ENCODE results near the gene STARD10.
A peak's percentile ranks its signal among the peaks of the same experiment; 100 is the strongest.

Gene STARD10

DNA sequence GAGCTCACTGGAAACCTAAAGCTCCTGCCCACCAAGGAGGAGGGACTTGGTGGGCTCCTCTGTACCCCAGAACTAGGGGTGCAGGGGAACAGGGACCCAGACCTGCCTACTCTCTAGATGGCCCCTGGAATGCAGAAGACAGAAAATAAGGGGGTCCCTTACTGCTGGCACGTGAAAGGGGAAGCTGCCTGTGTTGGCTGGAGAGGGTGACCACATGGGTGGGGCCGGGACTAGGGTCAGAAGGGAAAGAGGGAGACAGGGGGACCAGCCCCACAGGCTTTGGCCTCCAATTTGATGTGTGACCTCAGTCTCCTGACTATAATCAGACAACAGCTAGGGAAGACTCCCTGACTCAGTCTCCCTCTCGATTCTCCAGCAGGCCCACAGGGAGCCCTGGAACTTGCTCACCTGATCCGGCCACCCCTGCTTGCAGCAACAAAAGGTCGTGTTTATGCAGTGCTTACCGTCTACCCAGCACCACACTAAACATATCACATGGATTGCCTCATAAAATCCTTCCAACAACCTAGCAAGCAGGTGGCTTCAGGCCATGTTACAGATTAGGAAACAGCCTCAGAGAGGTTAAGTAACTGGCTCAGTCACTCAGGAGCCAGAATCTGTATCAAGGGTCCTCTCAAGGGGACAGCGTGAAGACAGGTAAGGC, 51.9 kb downstream of the STARD10 start:
- no peak for DNase-seq

- peak; percentile 65 to 89 for DNase-seq
These were observed 52.4 kb downstream of the STARD10 start for GRCh38 chr11:72741429-72741833.

DNA sequence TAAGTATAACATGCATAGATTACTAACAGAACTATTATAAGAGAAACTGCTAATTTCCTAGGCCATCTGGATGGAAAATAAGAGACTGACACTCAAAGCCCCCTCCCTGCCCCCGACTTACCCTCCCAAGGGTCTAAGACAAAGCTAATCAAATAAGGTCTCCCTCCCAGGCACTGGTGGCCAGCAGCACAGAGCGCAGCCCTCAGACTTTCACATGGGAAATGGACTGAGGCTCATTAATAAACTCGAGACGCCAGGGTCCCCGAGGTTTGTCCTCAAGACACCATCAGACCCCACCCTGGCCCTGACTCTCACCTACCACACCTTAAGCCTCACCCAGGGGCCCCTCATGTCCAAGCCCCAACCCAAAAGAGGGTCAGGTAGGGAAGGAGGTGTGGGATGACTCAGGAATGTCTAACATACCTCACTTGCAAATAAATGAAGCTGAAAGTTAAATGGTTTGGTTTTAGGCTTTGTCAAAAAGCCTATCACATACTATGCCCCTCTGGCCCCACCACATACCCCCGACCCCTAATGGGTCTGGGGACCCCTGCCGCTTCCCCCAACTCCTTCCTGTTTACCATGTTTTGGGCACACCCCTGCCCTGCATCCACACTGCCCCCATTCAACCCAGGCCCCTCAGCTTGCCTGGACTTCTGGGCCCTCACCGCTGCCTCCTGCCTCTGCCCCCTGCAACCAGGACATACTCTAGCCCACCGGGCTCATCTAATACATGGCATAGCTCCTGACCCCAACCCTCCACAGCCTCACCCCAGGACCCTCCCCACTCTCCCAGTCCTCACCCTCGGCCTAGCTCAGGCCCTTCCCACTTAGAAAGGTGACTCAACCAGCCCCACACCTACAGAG, 53.1 kb downstream of the STARD10 start:
- DNase-seq, result no peak

DNA sequence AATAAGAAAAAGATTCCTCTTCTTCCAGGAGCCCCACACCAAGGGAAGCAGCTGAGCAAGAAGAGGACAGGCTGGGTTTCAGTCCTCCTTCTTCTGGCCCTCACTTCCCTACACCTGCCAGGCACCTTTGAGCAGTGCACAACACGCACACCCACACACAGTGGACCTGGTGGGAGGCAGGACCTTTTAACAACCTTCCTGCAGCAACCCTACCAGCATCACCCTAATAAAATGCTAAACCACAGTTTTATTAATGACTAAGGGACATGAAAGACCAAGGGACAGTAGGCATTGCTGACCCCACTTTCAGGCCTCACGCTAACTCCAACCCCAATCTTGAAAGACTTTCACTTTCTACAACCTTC, 53.8 kb downstream of the STARD10 start:
- no peak for DNase-seq

DNA sequence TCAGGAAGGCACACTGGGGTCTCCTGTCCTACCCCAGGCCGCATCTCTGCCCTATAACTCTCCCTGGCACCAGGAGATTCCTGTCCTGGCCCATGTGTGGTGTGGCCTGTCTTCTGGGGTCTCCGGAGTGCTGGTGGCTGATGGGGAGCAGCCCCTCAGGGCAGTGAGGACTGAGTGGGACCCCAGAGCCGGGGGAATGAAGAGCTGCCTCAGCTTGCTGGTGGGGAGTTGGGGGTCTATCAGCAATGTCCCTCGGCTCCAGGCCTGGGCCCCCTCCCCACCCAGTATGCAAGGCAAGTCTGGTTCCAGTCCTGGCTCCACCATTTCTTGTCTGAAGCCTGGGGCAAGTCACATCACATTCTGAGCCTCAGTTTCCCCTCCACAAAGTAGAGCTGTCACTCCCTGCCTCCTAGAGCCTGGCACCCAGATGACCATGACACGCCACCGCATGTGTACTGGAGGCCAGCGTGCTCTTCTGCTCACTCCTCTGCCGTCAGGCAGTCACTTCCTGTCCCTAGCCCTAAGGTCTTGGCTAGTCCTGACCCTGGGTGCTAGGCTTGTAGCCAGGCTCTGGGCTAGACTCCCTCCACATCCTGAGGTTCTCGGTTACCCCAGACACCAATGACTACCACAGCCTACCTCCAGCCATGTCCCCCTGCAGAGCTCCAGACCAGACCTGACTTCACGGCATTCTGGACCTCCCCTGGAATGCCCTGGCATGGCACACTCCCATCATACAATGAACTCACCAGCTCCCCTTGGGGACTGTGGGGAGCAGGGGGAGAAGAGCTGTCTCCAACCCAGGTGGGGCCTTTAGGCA, 54.4 kb downstream of the STARD10 start:
- DNase-seq, result no peak

- peak; percentile 84 to 92 for DNase-seq
These were observed 55.4 kb downstream of the STARD10 start for GRCh38 chr11:72738199-72739141.

DNA sequence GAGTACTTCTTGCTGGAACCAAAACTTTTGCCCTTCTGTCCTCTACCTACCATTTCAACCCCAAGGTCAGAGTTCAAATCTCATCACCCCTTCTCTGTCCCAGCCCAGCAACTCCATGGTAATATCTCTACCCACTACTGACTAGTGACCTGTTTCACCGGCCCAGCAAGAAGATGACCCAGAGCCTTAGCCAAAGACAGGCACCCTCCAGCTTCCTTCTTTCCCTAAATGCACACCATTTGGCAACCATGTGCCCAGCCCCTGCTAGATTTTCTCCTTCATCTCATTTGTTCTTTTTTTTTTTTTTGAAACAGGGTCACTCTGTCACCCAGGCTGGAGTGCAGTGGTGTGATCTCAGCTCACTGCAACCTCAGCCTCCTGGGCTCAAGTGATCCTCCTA, 56.5 kb downstream of the STARD10 start:
- DNase-seq, result no peak

- peak; percentile 91 to 98 for DNase-seq
These were observed 57.3 kb downstream of the STARD10 start for GRCh38 chr11:72736452-72737069.

GRCh38 chr11:72735495-72736027, 58.3 kb downstream of the STARD10 start:
- no peak for DNase-seq

- no peak for DNase-seq
These were observed 61.5 kb downstream of the STARD10 start for GRCh38 chr11:72732329-72732728.

DNA sequence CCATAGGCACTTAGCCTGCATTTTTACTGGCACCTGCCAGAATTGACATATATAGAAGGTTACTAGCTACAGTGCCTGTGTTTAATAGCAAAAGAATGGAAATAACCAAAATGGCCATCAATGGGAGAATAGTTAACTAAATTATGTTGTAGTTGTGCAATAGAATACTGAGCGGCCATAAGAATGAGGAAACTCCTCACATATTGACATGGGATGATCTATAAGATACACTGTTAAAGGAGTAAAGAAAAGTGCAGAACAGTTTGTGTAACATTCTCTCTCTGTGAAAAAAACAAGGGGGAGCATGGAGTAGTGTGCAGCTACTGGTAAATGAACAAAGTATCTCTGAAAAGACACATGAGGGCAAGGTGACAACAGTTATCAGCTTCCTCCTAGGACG, 63.1 kb downstream of the STARD10 start:
- DNase-seq, result no peak

- no peak for DNase-seq
These were observed 63.6 kb downstream of the STARD10 start for GRCh38 chr11:72730243-72730642.

- DNase-seq, result peak in 1 of 2 donors; percentile 64
These were observed 66.3 kb downstream of the STARD10 start for GRCh38 chr11:72727521-72727920.

- DNase-seq, result no peak
These were observed 67.3 kb downstream of the STARD10 start for GRCh38 chr11:72726266-72727220.

GRCh38 chr11:72725724-72726028, 68.2 kb downstream of the STARD10 start:
- no peak for DNase-seq

- peak; percentile 46 to 88 for DNase-seq
These were observed 68.8 kb downstream of the STARD10 start for GRCh38 chr11:72724851-72725723.

GRCh38 chr11:72724021-72724551, 69.8 kb downstream of the STARD10 start:
- peak in 1 of 2 donors; percentile 81 for DNase-seq

GRCh38 chr11:72723508-72723907, 70.3 kb downstream of the STARD10 start:
- DNase-seq, result no peak
